LNCaP clone FGC (cell line): ENCODE results near the gene ZNF697.

Experiments
- DNase-seq: peaks from one replicate; pipeline ENCODE4 v3.0.0-alpha.2; 2011; ENCODE audit warnings: low read depth
- H3K4me3 ChIP-seq: 2 replicates; pipeline ENCODE4 v1.5.1; 2011; ENCODE audit warnings: mild to moderate bottlenecking, low read depth, low read length, control low read depth
- TF ChIP-seq, protein P1 (sequence below): IDR thresholded peaks from 2 replicates; pipeline ENCODE4 v1.5.1; 2012; ENCODE audit warnings: mild to moderate bottlenecking; ENCODE audit not compliant: control insufficient read depth, insufficient read depth; ENCODE audit errors: extremely low read depth

The ZNF697 gene

DNA sequence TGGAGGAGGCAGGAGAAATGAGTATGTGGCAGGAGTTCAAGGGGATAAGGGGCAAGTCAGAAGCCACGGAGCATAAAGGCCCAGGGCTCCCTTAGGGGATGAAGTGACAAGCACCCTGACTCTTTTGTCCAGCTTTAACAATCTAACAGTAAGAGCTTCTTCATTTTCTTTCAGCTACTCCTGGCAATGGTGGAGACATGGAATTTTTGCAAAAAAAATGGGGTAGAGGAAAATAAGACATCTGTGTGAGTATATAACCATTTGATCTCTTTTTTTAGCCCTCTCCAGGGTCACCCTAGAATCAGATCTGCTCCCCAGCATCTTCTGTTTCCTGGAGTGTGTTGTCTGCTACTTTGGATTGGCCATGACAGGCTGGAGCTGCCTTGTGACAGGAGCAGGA lies 47.1 kb downstream of the ZNF697 start:
- DNase-seq, result no peak
- TF ChIP-seq, protein P1, sequence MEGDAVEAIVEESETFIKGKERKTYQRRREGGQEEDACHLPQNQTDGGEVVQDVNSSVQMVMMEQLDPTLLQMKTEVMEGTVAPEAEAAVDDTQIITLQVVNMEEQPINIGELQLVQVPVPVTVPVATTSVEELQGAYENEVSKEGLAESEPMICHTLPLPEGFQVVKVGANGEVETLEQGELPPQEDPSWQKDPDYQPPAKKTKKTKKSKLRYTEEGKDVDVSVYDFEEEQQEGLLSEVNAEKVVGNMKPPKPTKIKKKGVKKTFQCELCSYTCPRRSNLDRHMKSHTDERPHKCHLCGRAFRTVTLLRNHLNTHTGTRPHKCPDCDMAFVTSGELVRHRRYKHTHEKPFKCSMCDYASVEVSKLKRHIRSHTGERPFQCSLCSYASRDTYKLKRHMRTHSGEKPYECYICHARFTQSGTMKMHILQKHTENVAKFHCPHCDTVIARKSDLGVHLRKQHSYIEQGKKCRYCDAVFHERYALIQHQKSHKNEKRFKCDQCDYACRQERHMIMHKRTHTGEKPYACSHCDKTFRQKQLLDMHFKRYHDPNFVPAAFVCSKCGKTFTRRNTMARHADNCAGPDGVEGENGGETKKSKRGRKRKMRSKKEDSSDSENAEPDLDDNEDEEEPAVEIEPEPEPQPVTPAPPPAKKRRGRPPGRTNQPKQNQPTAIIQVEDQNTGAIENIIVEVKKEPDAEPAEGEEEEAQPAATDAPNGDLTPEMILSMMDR, result no peak
- H3K4me3 ChIP-seq, result no peak overlapping the region

GRCh38 chr1:119600561-119600960 lies 47.5 kb downstream of the ZNF697 start:
- no peak overlapping the region for H3K4me3 ChIP-seq
- TF ChIP-seq, protein P1, result no peak
- no peak for DNase-seq

DNA sequence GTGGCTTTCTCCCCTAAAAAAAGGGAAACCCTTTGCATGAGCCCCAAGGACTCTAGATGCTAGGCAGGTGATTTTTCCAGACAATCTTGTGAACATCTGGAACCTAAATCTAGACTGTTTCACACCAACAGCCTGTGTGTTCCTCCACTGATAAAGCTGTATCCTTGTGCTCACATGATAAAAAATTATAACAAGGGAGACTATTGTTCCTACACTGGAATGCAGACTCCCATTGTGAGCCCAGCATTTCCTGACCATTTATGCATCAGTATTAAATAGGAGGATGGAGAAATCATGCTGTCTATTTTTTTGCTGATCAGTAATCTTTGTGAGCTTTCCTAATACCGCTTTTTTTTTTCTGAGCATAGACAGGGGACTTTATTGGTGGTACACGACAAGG lies 52.5 kb downstream of the ZNF697 start:
- DNase-seq, result no peak
- TF ChIP-seq, protein P1, result no peak
- H3K4me3 ChIP-seq, result no peak overlapping the region

DNA sequence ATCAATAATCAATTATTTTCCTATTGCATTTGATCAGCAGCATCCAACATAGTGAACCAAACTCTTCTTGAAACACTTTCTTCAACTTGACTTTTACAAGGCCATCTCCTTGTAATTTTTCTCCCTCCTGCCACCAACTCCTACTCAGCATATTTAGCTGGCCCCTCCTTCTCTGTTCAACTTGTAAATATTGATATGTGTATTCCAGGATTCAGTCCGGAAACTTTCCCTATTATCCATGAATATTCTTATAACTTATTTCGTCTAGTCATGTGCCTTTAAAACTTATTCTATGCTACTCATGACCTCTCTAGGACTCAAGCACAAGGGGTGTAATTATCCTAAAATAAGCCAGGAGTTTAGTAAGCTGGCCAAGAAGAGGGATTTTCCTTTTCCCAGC lies 52.9 kb downstream of the ZNF697 start:
- no peak for DNase-seq
- no peak overlapping the region for H3K4me3 ChIP-seq
- TF ChIP-seq, protein P1, result no peak

DNA sequence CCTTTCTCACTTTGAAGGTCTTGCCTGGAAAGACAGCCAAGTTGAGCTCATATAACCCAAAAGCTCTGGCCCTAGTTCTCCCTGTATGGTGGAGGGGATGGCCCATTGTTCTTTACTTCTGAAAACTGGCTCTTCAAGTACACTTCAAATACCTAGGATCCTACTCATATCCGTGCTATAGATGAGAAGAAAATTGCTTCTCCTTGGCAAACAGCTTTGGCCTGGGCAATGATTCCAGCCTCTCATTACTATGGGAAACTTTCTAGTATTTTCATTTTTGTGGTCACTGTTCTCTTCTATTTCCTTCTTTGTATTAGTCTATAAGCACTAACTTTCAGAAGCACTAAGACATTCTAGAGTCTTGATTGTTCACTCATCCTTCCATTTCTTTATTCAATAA lies 53.7 kb downstream of the ZNF697 start:
- no peak overlapping the region for H3K4me3 ChIP-seq
- TF ChIP-seq, protein P1, result no peak
- no peak for DNase-seq

DNA sequence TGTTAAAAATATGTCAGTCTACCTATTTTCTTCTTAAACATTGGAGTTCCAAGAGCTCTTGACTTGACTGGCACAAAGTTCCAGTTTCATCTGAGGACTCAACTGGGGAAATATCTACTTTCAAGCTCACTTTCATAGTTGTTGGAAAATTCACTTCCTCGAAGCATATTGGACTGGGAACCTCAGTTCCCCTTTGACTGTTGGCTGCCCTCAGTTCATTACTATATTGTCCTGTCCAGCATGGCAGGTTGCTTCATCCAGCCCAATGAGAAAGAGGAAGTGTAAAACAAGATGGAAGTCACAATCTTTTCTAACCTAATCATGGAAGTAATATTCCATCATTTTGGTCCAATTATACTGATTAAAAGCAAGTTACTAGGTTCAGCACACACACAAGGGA lies 54.3 kb downstream of the ZNF697 start:
- H3K4me3 ChIP-seq, result no peak overlapping the region

DNA sequence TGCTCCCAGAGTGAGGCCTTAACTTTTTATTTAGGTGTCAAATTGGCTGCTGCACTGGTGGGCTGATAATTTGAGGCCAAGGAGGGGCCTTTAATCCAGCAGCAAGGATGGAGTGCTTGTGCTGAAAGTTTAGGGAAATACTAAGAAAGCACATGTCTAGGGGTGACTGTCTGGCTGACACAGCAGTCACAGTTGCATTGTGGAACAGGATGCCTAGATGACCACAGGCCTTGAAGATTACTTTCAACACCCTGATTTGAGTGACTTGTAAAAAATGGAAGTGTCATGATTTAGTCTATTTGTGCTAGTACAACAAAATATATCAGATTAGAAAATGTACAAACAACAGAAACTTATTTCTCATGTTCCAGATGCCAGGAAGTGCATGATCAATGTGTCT lies 57.7 kb downstream of the ZNF697 start:
- no peak for DNase-seq
- H3K4me3 ChIP-seq, result no peak overlapping the region
- TF ChIP-seq, protein P1, result no peak

More for the DNA sequence above, 54.3 kb downstream of the ZNF697 start:
- TF ChIP-seq, protein P1, result no peak
- no peak for DNase-seq
